ENCODE measurements around the gene MAFG. TPM values are rescaled to one million over a fixed set of nuclear protein-coding genes. Genes with fewer than 3 reads are reported as not detected.
A peak's percentile ranks its signal among the peaks of the same experiment; 100 is the strongest.

The MAFG gene
- total and polyA plus RNA-seq, 2 of the 13 experiments (the other 11 are each of a cell fraction or from before 2014, with no cell fraction given): 14.5 to 20.0 TPM

GRCh38 chr17:81870131-81870980 lies 57.2 kb downstream of the MAFG start (continued):
- peak; percentile 78; the same call in 1 of the 2 replicates for TF ChIP-seq ZNF782 (CRISPR knock-in tag; IDR thresholded peaks at IDR 0.05; ENCODE audit: borderline replicate concordance)
- peak; percentile 48; the same call in 1 of the 2 replicates for TF ChIP-seq ZSCAN20 (CRISPR knock-in tag; IDR thresholded peaks at IDR 0.05; ENCODE audit: borderline replicate concordance)
- no peak for TF ChIP-seq ZNF550 (CRISPR knock-in tag; IDR thresholded peaks at IDR 0.05; ENCODE audit: borderline replicate concordance)
- TF ChIP-seq, protein P1, sequence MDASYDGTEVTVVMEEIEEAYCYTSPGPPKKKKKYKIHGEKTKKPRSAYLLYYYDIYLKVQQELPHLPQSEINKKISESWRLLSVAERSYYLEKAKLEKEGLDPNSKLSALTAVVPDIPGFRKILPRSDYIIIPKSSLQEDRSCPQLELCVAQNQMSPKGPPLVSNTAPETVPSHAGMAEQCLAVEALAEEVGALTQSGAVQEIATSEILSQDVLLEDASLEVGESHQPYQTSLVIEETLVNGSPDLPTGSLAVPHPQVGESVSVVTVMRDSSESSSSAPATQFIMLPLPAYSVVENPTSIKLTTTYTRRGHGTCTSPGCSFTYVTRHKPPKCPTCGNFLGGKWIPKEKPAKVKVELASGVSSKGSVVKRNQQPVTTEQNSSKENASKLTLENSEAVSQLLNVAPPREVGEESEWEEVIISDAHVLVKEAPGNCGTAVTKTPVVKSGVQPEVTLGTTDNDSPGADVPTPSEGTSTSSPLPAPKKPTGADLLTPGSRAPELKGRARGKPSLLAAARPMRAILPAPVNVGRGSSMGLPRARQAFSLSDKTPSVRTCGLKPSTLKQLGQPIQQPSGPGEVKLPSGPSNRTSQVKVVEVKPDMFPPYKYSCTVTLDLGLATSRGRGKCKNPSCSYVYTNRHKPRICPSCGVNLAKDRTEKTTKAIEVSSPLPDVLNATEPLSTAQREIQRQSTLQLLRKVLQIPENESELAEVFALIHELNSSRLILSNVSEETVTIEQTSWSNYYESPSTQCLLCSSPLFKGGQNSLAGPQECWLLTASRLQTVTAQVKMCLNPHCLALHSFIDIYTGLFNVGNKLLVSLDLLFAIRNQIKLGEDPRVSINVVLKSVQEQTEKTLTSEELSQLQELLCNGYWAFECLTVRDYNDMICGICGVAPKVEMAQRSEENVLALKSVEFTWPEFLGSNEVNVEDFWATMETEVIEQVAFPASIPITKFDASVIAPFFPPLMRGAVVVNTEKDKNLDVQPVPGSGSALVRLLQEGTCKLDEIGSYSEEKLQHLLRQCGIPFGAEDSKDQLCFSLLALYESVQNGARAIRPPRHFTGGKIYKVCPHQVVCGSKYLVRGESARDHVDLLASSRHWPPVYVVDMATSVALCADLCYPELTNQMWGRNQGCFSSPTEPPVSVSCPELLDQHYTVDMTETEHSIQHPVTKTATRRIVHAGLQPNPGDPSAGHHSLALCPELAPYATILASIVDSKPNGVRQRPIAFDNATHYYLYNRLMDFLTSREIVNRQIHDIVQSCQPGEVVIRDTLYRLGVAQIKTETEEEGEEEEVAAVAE (CRISPR knock-in tag; IDR thresholded peaks at IDR 0.05; ENCODE audit: borderline replicate concordance): peak; percentile 57
- TF ChIP-seq, protein P2, sequence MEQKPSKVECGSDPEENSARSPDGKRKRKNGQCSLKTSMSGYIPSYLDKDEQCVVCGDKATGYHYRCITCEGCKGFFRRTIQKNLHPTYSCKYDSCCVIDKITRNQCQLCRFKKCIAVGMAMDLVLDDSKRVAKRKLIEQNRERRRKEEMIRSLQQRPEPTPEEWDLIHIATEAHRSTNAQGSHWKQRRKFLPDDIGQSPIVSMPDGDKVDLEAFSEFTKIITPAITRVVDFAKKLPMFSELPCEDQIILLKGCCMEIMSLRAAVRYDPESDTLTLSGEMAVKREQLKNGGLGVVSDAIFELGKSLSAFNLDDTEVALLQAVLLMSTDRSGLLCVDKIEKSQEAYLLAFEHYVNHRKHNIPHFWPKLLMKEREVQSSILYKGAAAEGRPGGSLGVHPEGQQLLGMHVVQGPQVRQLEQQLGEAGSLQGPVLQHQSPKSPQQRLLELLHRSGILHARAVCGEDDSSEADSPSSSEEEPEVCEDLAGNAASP (CRISPR knock-in tag; IDR thresholded peaks at IDR 0.05; ENCODE audit: borderline replicate concordance): peak; percentile 5; the same call in 1 of the 2 replicates
- TF ChIP-seq POLR2G (IDR thresholded peaks at IDR 0.05; ENCODE audit: low read depth, low read length): peak; percentile 65
- TF ChIP-seq ZNF768 (CRISPR knock-in tag; IDR thresholded peaks at IDR 0.05): peak; percentile 38; the same call in 1 of the 2 replicates
- TF ChIP-seq HDAC1 (CRISPR knock-in tag; IDR thresholded peaks at IDR 0.05): peak; percentile 77
- TF ChIP-seq RBM22 (optimal IDR thresholded peaks at IDR 0.05; ENCODE audit: low read length): peak; percentile 69
- TF ChIP-seq KLF13 (CRISPR knock-in tag; IDR thresholded peaks at IDR 0.05): no peak
- no peak for TF ChIP-seq NR1H2 (CRISPR knock-in tag; IDR thresholded peaks at IDR 0.05; ENCODE audit: borderline replicate concordance, low read depth)
- TF ChIP-seq GZF1 (CRISPR knock-in tag; IDR thresholded peaks at IDR 0.05): no peak
- peak; percentile 66; the same call in 1 of the 2 replicates for TF ChIP-seq GABPB1 (CRISPR knock-in tag; IDR thresholded peaks at IDR 0.05)
- peak; percentile 13; the same call in 1 of the 2 replicates for TF ChIP-seq KDM4B (CRISPR knock-in tag; IDR thresholded peaks at IDR 0.05)
- TF ChIP-seq ZNF761 (CRISPR knock-in tag; conservative IDR thresholded peaks at IDR 0.05): peak; percentile 21
- 0 out of 2 replicates have a peak, but pooled peaks have one; percentile 29 for TF ChIP-seq GTF3A (CRISPR knock-in tag; conservative IDR thresholded peaks at IDR 0.05)
- peak; percentile 78 for TF ChIP-seq AFF4 (CRISPR knock-in tag; IDR thresholded peaks at IDR 0.05)
- 0 out of 2 replicates have a peak, but pooled peaks have one; percentile 61 for TF ChIP-seq MZF1 (CRISPR knock-in tag; IDR thresholded peaks at IDR 0.05; ENCODE audit: borderline replicate concordance)

Measured in HepG2 (cell line).